Neural cell (in vitro differentiated cells): ENCODE data around the gene TCOF1. TPM values are rescaled to one million over a fixed set of nuclear protein-coding genes. Genes with fewer than 3 reads are reported as not detected.

Experiments
- H2AFZ ChIP-seq: fragments of 200-600, 300-800 bp; sonication (generic), shearing (Covaris generic); 2 replicates; pipeline ENCODE4 v1.6.0; 2014; ENCODE audit warnings: low read depth, mild to moderate bottlenecking, antibody characterized with exemption, low read length, moderate library complexity
- H3F3A ChIP-seq: fragments of 200-600 bp; shearing (Covaris generic); 2 replicates; pipeline ENCODE4 v1.6.1; 2016; ENCODE audit warnings: mild to moderate bottlenecking, moderate library complexity, mixed read lengths, antibody characterized with exemption, low read length; ENCODE audit not compliant: insufficient read depth, poor library complexity, severe bottlenecking
- H3K27ac ChIP-seq: fragments of 200-600, 300-800 bp; sonication (generic), shearing (Covaris generic); 2 replicates; pipeline ENCODE4 v1.5.1; 2014; ENCODE audit warnings: mild to moderate bottlenecking, low read length, moderate library complexity
- H3K27me3 ChIP-seq: fragments of 300-800, 200-600 bp; sonication (generic), shearing (Covaris generic); 2 replicates; pipeline ENCODE4 v1.6.0; 2014; ENCODE audit warnings: mild to moderate bottlenecking, low read depth, low read length, moderate library complexity; ENCODE audit not compliant: insufficient read depth
- H3K36me3 ChIP-seq: fragments of 300-800, 200-600 bp; sonication (generic), shearing (Covaris generic); 2 replicates; pipeline ENCODE4 v1.5.1; 2014; ENCODE audit warnings: mild to moderate bottlenecking, antibody characterized with exemption, low read length, moderate library complexity; ENCODE audit not compliant: insufficient read depth
- H3K4me2 ChIP-seq: fragments of 300-800, 200-600 bp; sonication (generic), shearing (Covaris generic); 2 replicates; pipeline ENCODE4 v1.6.0; 2014; ENCODE audit warnings: mild to moderate bottlenecking, low read length
- H3K4me3 ChIP-seq: fragments of 300-800, 200-600 bp; sonication (generic), shearing (Covaris generic); 2 replicates; pipeline ENCODE4 v1.5.1; 2014; ENCODE audit warnings: mild to moderate bottlenecking, low read length, moderate library complexity
- H3K79me2 ChIP-seq: fragments of 200-600 bp; shearing (Covaris generic); replicated peaks from 2 replicates; pipeline ENCODE4 v1.6.0; 2014; ENCODE audit warnings: mild to moderate bottlenecking, low read length, moderate library complexity; ENCODE audit not compliant: insufficient read depth
- H3K9ac ChIP-seq: fragments of 300-800, 200-600 bp; sonication (generic), shearing (Covaris generic); 2 replicates; pipeline ENCODE4 v1.6.1; 2016; ENCODE audit warnings: mild to moderate bottlenecking, low read length, mixed read lengths
- H3K9me2 ChIP-seq: fragments of 200-600 bp; shearing (Covaris generic); 2 replicates; pipeline ENCODE4 v1.6.1; 2016; ENCODE audit warnings: mild to moderate bottlenecking, low read length, mixed read lengths; ENCODE audit not compliant: insufficient read depth
- H3K9me3 ChIP-seq: fragments of 200-600, 300-800 bp; sonication (generic), shearing (Covaris generic); 2 replicates; pipeline ENCODE4 v1.6.1; 2016; ENCODE audit warnings: mild to moderate bottlenecking, mixed run types, low read length, moderate library complexity, mixed read lengths
- H4K20me1 ChIP-seq: fragments of 200-600 bp; shearing (Covaris generic); 2 replicates; pipeline ENCODE4 v1.6.1; 2016; ENCODE audit warnings: mild to moderate bottlenecking, mixed run types; ENCODE audit not compliant: insufficient read depth
- EP300 ChIP-seq: fragments of 450-650 bp; conservative IDR thresholded peaks from 2 replicates; pipeline ENCODE4 v1.6.1; 2014; ENCODE audit warnings: antibody characterized with exemption, mild to moderate bottlenecking, moderate library complexity; ENCODE audit not compliant: poor library complexity, severe bottlenecking
- EZH2 ChIP-seq: fragments of 200-600, 300-800 bp; shearing (Covaris generic), sonication (generic); IDR thresholded peaks from 2 replicates; pipeline ENCODE4 v1.6.1; 2014; ENCODE audit warnings: antibody characterized with exemption, low read length, borderline replicate concordance, mild to moderate bottlenecking; ENCODE audit not compliant: insufficient read depth, poor library complexity, severe bottlenecking
- MXI1 ChIP-seq: fragments of 450-650 bp; conservative IDR thresholded peaks from 2 replicates; pipeline ENCODE4 v1.6.1; 2014; ENCODE audit warnings: antibody characterized with exemption, mild to moderate bottlenecking; ENCODE audit not compliant: poor library complexity, severe bottlenecking
- POLR2AphosphoS5 ChIP-seq: IDR thresholded peaks from 2 replicates; pipeline ENCODE4 v1.6.1; 2012
- RAD21 ChIP-seq: fragments of 450-650 bp; conservative IDR thresholded peaks from 2 replicates; pipeline ENCODE4 v1.6.1; 2014; ENCODE audit warnings: antibody characterized with exemption, mild to moderate bottlenecking, moderate library complexity
- SMC3 ChIP-seq: fragments of 450-650 bp; conservative IDR thresholded peaks from 2 replicates; pipeline ENCODE4 v1.6.1; 2014; ENCODE audit warnings: antibody characterized with exemption, mild to moderate bottlenecking, moderate library complexity; ENCODE audit not compliant: poor library complexity
- TAF1 ChIP-seq: IDR thresholded peaks from 2 replicates; pipeline ENCODE4 v1.6.1; 2012; ENCODE audit warnings: low read depth
- polyA plus RNA-seq: library from polyadenylated mRNA; depleted of rRNA; stranded (reverse); fragments of >200 nt; gene quantifications from 2 replicates; pipeline ENCODE4 v1.2.3, GENCODE V29; 2014
- TF ChIP-seq, protein P1 (sequence below): fragments of 450-650 bp; IDR thresholded peaks from 2 replicates; pipeline ENCODE4 v1.5.1; 2014; ENCODE audit warnings: antibody characterized with exemption, mild to moderate bottlenecking, moderate library complexity; ENCODE audit not compliant: poor library complexity, severe bottlenecking
- TF ChIP-seq, protein P2 (sequence below): IDR thresholded peaks from 2 replicates; pipeline ENCODE4 v1.6.1; 2012; ENCODE audit warnings: borderline replicate concordance

The TCOF1 gene
- polyA plus RNA-seq, 1 donor from 2014 or later: 6.5 TPM

DNA sequence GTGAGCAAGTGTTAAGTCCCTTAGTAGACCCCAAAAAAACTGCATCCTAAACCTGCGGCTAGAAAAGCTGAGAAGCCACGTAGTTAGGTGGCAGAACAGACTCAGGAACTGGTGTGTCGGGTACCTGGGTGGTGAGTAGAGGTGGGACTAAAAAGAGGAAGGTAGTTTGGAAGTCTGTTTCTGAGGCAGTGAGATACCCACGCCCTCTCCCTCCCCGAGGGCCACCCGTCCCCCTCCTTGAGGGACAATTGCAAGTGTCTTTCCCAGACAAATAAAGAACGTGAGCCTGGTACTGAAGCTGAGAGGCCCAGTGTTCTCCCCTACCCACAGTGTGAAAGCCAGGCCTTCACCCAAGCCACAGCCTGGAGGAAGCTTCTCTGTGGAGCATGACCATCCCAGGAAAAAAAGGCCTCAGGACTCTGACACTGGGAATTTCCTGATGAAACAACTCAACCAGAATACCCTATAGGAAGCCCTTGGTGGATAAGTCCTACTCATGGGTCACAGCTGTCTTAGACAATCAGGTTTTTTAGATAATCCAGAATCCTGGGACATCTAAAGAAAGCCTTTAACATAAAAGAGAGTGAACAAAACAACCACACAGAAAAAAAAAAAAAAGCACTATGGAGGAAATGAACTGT lies 62.3 kb downstream of the TCOF1 start:
- H3K9me3 ChIP-seq: no peaks in the 10 kb centered on the region
- no peak overlapping the region for H3K27ac ChIP-seq
- H3F3A ChIP-seq: no peaks in the 10 kb centered on the region
- H3K4me2 ChIP-seq: no peak overlapping the region
- H3K27me3 ChIP-seq: no peaks in the 10 kb centered on the region
- no peaks in the 10 kb centered on the region for H3K9me2 ChIP-seq
- H3K36me3 ChIP-seq: no peaks in the 10 kb centered on the region
- no peaks in the 10 kb centered on the region for H3K79me2 ChIP-seq
- H4K20me1 ChIP-seq: no peaks in the 10 kb centered on the region
- H3K4me3 ChIP-seq: no peak overlapping the region
- TF ChIP-seq EP300 (no peak), EZH2 (no peak), TAF1 (no peak), SMC3 (no peak), POLR2AphosphoS5 (no peak), MXI1 (no peak), RAD21 (no peak)
- TF ChIP-seq, protein P1, sequence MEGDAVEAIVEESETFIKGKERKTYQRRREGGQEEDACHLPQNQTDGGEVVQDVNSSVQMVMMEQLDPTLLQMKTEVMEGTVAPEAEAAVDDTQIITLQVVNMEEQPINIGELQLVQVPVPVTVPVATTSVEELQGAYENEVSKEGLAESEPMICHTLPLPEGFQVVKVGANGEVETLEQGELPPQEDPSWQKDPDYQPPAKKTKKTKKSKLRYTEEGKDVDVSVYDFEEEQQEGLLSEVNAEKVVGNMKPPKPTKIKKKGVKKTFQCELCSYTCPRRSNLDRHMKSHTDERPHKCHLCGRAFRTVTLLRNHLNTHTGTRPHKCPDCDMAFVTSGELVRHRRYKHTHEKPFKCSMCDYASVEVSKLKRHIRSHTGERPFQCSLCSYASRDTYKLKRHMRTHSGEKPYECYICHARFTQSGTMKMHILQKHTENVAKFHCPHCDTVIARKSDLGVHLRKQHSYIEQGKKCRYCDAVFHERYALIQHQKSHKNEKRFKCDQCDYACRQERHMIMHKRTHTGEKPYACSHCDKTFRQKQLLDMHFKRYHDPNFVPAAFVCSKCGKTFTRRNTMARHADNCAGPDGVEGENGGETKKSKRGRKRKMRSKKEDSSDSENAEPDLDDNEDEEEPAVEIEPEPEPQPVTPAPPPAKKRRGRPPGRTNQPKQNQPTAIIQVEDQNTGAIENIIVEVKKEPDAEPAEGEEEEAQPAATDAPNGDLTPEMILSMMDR: no peak
- TF ChIP-seq, protein P2, sequence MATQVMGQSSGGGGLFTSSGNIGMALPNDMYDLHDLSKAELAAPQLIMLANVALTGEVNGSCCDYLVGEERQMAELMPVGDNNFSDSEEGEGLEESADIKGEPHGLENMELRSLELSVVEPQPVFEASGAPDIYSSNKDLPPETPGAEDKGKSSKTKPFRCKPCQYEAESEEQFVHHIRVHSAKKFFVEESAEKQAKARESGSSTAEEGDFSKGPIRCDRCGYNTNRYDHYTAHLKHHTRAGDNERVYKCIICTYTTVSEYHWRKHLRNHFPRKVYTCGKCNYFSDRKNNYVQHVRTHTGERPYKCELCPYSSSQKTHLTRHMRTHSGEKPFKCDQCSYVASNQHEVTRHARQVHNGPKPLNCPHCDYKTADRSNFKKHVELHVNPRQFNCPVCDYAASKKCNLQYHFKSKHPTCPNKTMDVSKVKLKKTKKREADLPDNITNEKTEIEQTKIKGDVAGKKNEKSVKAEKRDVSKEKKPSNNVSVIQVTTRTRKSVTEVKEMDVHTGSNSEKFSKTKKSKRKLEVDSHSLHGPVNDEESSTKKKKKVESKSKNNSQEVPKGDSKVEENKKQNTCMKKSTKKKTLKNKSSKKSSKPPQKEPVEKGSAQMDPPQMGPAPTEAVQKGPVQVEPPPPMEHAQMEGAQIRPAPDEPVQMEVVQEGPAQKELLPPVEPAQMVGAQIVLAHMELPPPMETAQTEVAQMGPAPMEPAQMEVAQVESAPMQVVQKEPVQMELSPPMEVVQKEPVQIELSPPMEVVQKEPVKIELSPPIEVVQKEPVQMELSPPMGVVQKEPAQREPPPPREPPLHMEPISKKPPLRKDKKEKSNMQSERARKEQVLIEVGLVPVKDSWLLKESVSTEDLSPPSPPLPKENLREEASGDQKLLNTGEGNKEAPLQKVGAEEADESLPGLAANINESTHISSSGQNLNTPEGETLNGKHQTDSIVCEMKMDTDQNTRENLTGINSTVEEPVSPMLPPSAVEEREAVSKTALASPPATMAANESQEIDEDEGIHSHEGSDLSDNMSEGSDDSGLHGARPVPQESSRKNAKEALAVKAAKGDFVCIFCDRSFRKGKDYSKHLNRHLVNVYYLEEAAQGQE: no peak
- no peak overlapping the region for H2AFZ ChIP-seq
- H3K9ac ChIP-seq: no peak overlapping the region

DNA sequence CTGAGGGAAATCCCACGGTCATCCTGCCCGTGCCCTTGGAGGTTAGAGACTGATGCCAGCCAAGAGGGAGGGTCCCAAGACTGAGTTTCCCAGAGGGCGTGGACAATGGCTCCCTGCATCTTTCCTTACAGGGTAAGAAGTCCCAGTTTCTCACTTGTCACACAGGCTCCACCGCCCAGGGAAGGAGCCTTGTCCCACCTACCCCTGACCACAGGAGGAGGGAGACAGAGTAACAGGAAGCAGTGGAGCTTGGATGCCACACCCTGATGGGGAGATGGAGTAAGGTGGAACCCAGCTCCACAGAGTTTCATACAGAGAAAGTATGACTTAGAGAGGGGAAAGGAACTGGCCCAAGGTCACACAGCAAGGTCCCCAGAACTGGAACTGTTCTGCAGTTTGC lies 64.6 kb downstream of the TCOF1 start:
- no peaks in the 10 kb centered on the region for H3K79me2 ChIP-seq
- no peak overlapping the region for H3K27ac ChIP-seq
- no peaks in the 10 kb centered on the region for H3K36me3 ChIP-seq
- H3F3A ChIP-seq: no peaks in the 10 kb centered on the region
- H3K27me3 ChIP-seq: no peaks in the 10 kb centered on the region
- H3K9me2 ChIP-seq: no peaks in the 10 kb centered on the region
- no peak overlapping the region for H2AFZ ChIP-seq
- H3K4me3 ChIP-seq: no peak overlapping the region
- H3K9me3 ChIP-seq: no peaks in the 10 kb centered on the region
- TF ChIP-seq, protein P2: no peak
- no peak for TF ChIP-seq MXI1
- no peak for TF ChIP-seq EP300
- TF ChIP-seq POLR2AphosphoS5: no peak
- TF ChIP-seq, protein P1: no peak
- TF ChIP-seq RAD21: no peak
- no peak for TF ChIP-seq TAF1
- no peak for TF ChIP-seq SMC3
- TF ChIP-seq EZH2: no peak
- H3K4me2 ChIP-seq: no peak overlapping the region
- H4K20me1 ChIP-seq: no peaks in the 10 kb centered on the region
- no peak overlapping the region for H3K9ac ChIP-seq
